COLO668 (cell line): ENCODE data around the gene VEGFC.

Experiments used
- DNase-seq: peaks from one replicate; lab custom pipeline; 2025; ENCODE audit not compliant: unreplicated experiment; lab: John Stamatoyannopoulos, UW

Gene VEGFC

DNA sequence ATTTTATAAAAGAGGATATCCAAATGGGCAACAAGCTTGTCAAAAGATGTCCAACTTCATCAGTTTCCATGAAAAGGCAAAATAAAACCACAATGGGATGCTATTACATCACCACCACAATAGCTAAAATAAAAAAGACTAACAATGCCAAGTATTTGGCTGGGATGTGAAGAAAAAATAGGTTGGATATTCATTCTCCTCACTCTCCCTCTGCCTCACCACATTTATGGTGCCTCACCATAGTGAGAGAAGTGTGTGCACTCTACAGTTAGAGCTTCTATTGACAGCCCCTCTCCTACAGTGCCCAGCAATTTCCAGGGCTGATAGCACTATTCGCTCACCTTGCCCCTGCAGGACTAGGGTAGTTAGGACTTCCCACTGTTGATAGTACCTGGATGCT is 25.5 kb downstream of the VEGFC start:
- no peak for DNase-seq

DNA sequence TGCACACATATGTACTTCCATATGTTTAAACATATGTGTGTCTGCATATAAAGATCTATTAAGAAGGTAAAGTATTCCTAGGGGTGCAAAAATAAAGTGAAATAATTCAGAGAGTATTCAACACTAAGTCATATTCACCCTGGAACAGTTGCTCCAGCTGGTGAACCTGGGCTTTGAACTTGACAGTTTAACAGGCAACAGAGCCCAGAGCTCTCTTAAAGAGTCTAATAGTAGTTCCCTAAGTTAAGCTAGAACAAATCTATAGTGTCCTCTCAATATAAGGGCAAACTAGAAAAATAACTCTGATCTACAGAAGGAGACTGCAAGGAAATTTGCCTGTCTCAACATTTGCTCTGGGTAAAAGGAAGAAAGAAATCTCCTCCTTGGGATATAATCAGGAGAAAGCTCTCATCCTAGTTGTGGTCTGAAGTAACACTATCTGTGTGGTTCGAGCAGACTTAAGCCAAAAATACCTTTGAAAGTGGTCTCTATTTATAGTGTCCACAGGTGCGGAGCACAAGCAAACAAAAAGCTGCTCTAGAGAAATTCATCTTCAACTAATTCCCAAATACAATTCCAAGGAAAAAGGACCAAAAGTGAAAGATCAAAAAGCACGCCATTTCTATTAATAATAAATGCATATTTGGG is 29.9 kb downstream of the VEGFC start:
- no peak for DNase-seq

DNA sequence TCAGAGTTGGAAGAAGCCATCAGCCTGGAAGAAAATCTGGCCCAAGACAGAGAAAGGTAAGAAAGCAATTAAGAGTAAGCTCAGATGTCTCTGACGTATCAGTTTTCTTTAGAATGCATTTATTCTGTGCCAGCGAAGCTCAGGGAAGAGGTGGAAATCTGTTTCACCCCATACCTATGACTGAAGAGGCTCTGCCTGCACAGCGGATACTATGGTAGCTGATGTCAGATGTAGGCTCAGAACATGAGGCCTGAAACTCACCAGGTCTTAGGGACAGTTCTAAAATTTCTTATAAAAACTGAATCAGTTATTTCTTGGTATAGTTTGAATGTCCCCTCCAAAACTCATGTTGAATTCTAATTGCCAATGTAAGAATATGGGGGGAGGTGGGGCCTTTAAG is 30.9 kb downstream of the VEGFC start:
- DNase-seq: no peak

DNA sequence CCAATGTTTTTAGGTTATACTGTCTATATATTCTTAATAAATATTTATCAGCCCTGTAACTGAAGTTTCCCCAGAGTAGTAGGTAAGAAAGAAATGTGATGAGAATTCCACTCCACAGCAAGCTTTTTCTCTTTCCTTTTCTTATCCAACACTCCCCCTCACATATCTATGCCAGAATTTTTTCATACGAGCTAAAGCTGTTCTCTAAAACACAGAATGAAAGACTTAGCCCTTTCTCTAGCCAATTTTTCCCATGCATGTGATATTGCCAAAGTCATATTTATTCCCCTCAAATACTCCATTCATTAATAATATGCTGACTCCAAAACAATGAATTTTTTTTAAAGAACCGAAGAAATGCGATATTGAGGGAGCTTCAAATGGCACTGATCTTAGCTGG is 32.3 kb downstream of the VEGFC start:
- no peak for DNase-seq

DNA sequence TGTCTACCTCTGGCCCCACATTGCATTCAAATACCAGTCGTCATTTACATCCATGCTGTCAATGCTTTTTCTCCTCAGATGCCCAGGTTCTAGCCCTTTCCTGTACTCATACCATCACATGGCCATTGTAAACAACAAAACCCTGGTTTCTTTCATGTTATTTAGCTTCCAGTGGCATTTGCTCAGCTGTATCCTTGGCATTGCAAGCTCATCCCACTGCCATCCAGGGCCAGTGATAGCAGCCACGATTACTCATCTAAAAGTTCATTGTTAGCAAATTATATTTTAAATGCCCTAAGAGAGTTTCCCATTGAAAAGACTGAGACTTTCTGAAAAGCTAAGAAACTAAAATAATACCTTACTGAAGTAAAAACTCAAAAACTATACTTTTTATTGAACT is 34.0 kb downstream of the VEGFC start:
- DNase-seq: no peak

DNA sequence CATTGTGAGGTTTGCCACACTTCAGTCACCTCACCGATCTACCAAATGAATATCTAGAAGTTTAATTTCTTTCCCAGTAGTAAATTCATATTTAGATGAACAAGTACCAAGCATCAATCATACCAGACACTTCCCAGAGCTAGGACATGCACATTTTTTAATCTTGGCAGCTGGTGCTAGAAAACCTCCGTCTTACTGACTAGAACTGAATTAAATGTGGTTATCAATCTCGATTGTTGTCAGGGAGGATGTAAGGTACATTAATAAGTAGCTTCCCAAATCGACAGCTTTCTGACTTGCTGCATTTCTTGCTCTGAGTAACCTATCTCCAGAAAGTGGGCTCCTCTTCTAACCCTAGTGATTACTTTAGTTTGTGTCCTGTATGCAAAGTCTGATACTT is 34.4 kb downstream of the VEGFC start:
- no peak for DNase-seq

DNA sequence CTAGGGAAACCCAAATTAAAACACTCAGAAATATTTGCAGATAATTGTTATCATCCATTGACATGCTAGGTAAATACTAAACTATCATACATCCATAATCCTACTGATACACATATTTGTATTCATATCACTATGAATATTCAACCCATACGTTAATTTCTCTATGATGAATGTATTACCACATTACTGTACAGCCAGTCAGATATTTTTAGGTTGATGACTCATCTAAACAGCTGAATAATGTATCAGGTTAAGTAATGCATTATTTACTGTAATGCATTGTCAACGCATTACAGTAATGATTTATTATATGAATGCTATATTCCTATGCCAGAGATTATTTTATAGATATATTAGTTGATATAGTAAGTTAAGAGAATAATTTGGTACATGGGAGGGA is 37.1 kb downstream of the VEGFC start:
- DNase-seq: no peak

DNA sequence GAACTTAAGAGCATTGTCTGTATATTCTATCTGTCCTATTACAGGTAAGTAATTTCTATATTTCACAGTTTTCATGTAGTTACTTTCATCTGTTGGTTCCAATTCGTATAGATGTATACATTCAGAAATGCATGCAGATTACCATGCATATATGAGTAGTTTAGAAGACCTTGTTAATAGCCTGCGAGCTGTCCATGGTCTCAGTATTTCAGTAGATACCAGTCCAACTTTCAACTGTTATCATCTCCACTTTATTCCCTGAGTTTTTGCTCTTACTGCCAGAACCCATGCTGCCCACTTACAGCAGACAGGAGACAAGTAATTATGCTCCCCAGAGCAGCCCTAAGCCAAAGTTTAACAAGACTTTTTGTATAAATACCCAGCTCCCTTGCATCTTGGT is 37.7 kb downstream of the VEGFC start:
- DNase-seq: no peak

DNA sequence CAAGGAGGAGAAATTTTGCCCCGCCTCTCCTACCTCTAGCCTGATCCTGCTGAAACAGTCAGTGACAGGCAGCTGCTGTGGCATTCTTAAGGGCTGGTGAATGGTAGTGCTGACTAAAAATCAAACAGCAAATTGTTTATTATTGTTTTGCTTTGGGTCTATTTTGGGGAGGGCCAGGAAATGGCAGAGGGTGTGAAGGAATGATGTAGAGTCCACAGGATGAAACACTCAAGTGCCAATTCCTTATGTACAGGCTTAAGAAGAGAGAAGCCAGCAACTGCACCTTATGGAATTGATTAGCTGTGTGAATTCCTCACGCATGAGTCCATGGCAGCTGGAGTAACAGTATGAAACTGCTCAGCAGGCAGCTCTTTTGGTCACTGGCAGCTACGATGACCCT is 39.7 kb downstream of the VEGFC start:
- no peak for DNase-seq

DNA sequence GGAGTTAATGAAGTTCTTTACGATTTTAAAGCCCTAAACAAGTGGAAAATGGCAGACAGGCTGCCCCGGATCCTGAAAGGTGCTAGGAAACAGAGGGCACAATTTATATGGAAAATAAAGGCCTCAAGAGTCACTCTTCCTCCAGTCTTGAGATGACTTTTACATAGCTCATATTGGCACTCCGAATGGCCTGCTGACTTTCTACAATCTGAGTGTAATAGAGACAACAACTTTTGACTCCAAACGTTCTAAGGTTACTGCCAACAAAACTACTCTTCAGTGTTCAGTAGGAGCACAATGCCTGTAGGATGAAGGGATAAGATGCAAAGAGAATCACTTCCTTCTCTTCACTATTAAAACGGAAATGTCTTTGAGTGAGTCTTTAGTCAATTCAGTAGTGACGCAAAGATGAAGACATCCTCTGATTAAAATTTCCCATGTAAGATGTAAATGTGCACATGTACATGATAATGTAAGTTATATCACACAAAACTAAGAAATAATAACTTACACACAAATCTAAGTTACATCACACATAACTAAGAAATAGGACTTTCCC is 40.5 kb downstream of the VEGFC start:
- DNase-seq: no peak

DNA sequence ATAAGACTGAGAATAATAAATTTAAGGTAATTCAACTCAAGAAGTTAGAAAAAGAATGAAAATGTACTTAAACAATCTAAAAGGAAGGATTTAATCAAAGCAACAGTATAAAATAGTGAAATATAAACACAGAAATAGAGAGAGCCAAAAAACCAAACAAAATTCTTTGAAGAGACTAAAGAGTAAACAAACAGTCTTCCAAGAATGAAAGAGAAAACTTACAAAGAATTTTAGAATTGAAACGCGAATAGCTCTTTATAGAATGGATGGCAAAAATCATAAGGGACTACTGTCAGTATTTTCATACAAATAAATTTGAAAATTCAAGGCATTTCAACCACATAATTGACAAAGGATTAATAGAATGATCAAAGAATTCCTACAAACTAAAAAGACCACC is 41.7 kb downstream of the VEGFC start:
- DNase-seq: no peak

DNA sequence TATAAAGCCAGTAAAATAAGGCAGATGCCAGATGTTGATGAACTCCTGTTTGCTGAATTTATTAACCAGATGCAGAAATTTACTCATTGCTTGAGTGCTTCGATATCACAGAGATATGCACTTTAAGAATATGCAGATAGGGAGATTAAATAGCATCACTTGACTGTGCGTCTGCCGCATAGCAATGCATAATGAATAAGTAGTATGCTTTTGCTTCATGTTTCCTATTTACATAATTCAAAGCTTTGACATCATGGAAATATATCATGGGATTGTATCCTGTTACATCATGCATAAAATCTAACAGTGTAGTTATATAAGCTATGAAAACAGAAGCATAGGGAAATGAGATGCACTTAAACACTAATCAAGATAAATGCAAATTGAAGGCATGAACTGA is 45.9 kb downstream of the VEGFC start:
- DNase-seq: no peak

DNA sequence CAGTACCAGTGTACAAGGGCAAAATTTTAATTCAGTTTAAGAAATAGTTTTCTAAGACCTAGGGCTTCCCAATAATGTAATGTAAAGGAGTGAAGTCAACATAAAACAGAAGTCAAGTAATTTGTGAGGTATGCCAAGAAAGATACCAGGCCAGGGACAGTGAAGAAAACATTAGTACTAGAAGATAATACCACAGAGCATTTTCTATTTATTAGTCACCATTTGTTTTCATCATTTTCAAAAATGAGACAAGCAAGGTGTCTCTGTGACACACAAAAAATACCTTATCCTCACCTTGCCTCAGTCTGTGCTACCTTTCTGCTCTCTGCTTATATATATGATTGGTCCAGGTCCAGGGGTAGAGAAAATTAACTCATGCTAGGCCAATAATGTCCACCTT is 46.8 kb downstream of the VEGFC start:
- DNase-seq: no peak

DNA sequence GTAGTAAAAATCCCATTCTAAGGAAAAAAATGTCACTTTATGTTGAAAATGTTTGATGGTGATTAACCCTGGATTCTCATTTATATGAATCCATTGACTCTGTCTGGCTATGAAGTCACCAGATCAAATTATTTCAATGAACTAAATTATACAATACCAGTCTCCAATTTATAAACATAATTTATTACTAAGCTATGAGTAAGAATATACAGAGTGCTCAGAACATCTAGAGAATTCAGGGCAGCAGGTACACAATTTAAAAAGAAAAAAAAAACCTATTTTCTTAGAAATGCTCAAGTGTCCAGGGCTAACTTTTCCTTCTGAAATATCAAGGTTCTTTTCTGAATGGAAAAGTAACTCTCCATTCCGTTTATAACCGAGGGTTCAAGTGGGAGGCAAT is 48.6 kb downstream of the VEGFC start:
- no peak for DNase-seq

DNA sequence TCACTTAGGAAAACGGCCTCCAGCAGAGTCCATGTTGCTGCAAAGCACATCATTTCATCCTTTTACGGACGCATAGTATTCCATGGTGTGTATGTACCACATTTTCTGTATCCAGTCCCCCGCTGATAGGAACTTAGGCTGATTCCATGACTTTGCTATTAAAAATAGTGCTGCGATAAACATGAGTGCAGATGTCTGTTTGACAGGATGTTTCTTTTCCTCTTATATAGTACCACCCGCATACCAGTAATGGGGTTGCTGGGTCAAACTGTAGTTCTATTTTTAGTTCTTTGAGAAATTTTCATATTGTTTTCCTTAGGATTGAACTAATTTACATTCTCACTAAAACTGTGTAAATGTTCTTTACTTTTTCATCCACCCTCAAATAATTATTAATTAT is 50.5 kb downstream of the VEGFC start:
- no peak for DNase-seq

DNA sequence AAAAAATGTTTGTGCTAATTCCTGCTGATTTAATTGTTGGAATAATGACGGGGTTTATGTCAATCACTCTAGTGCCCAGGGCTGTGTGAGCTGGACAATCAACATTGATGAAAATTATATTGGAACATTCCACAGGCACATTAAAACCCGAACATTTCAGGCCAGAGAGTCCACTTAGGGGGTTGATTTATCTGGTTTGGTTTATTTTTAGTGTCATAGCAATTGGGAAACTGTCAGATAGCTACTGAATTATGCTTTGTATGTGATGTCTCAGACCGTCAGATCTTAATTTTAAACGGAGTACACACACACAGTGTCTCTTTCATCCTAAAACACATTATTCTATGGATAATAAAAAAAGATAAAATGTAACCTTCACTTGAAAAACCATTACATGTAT is 51.5 kb downstream of the VEGFC start:
- no peak for DNase-seq

DNA sequence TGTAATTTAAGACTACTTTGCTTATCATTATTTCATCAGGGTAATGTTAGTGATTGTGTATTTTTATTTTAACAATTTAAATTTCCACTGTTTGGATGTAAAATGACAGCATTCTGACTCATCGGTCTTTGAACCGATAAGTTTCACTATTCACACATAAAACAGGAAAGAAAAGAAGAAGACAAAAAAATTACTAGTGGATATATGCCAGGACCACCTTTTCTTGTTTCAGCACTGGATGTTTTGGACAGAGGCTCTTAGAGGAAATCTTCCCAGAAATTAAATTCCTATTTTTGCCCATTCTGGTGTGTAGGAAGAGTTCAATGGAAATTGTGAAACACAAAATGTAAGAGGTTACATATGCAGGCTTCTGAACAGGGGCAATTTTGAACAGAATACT is 57.4 kb downstream of the VEGFC start:
- no peak for DNase-seq

DNA sequence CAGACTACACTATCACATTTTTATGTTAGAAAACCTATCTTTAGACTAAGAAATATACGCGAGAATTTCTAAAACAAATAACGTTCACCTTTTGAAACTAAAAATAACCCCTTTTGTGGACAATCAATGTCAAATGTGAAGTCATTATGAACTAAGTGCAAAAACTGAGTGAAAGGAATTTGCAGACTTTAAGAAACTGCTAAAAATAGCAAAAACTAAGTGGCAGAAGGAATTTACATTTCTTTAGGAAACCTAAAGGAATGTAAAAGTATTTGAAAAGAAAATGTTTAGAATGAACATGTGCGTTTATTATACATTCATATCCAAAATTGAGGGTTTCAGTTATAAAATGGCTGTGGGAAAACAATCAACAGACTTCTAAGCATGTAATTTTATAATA is 58.3 kb downstream of the VEGFC start:
- no peak for DNase-seq

DNA sequence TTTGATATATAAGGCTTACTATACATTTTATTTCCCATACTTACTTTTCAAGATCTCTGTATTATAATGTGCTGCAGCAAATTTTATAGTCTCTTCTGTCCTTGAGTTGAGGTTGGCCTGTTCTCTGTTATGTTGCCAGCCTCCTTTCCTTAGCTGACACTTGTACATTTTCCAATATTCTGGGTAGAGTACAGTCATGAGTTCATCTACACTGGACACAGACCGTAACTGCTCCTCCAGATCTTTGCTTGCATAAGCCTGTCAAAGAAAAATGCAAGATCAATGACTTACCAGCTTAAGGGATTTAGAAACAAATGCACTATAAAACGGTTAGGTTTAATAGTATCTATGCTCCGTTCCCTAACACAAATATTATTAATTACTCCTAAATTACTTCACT is 63.2 kb downstream of the VEGFC start:
- no peak for DNase-seq

DNA sequence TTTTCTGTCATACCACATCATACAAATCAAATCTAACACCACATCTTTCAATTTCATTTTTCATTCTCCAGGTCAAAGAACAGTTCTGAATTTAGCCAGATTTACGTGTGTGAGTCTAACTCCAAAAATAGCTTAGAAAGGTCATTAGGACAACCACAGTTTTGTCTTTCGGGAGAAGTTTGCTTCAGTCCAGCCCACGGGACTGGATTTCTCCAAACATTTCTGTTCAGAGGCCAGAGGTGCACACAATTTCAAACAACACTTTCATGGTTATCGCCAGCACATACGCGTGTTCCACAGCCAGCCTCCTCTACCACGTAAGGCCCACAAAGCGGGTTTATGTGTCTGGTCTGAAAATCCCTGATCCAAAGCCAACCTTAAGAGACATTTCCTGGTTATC is 65.9 kb downstream of the VEGFC start:
- DNase-seq: no peak

DNA sequence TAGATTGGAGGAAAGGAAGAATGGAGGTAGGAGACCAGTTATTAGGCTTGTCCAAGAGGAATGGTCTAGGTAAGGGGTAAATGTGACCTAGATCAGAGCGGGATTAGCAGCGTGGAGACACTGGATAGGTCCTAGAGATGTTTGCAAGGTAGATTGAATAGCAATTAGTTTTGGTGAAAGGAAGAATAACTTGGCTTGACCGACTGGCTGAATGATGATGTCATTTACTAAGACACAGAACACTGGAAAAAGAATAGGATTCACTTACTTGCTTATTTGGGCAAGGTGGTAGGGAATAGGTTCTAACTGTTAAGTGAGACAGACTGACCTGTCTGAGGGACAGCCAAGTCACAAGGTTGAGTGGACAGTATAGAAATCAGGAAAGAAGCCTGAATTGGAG is 71.3 kb downstream of the VEGFC start:
- DNase-seq: no peak

DNA sequence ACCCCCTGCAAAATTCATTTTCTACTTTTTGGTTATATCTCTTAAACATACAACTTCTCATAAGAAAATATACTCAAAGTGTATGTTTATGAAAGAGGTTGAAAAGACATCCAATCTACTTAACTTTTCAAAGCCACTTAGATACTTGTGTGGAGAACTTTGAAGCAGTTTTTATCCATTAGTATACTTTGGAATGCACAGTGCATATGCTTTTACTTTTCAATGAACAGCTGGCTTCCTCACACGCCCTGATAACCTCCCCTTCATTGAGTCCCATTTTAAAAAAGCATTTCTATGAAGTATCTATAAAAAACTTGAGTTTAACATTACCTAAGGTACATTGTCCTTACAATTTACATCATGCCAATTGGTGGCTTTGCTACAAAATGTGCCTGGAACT is 73.8 kb downstream of the VEGFC start:
- no peak for DNase-seq

DNA sequence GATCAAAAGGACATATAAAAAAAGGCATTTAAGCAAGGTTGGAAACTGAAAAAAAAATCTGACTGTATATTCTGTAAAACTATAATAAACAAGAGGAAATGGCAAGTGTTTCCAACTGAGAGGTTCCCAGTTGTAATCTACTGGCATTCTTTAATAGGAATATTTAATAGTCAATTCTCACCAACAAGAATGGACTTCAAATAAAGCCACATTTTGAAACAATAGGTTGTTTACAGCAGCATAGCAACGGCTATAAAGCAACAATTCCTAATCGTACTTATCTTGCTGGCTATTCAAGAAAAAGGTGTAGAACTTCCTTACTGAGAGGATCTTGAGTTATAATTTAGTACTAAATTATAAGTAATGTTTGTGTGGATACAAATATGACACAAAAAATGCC is 75.5 kb downstream of the VEGFC start:
- DNase-seq: no peak

DNA sequence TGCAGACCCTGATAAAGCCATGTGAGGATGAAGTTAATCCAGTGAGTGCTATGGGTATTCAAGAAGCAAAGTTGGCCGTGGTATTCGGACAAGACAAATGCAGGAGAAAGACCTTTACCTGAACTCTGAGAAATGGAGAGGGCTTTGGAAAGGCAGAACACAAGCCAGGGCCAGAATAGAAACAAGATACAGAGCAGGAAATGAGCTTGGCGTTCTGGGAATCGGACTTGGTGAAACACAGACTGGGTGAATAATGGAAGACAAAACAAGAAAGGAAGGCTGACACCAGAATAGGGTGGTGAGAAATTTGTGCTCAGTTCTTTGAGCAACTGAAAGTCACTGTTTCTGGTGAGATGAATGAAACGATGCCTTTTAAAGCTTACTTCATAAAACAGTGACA is 83.3 kb downstream of the VEGFC start:
- no peak for DNase-seq
